ACHN (cell line): ENCODE data around the gene FOXP4.
"Not testable (repeated sequence)": the region's sequence is repeated elsewhere in the genome, so short reads cannot be mapped to it uniquely, and the experiment has no call there.

ENCODE experiments used
- DNase-seq: peaks from one replicate; pipeline ENCODE4 v3.0.0-alpha.2; 2015
- in situ Hi-C: cut with HindIII; loops from 2 replicates; pipeline ENCODE4 v1.10.0; 2017; ENCODE audit warnings: low sequenced_read_pairs, low pct_ligation_motif_present, low pct_unique_long_range_greater_than_20kb

FOXP4 gene

GRCh38 chr6:41607036-41607435, 60.9 kb downstream of the FOXP4 start:
- no peak for DNase-seq
- in situ Hi-C loops, result no loop called here

- in situ Hi-C loops, result no loop called here
- DNase-seq, result no peak
Measured at GRCh38 chr6:41607736-41608135, 61.6 kb downstream of the FOXP4 start.

GRCh38 chr6:41608443-41609151, 62.4 kb downstream of the FOXP4 start:
- DNase-seq, result no peak
- in situ Hi-C loops, result no loop called here

GRCh38 chr6:41614715-41615114, 68.5 kb downstream of the FOXP4 start:
- in situ Hi-C loops, result no loop called here

GRCh38 chr6:41615311-41615710, 69.1 kb downstream of the FOXP4 start:
- in situ Hi-C loops, result no loop called here
- no peak for DNase-seq

More at GRCh38 chr6:41614715-41615114, 68.5 kb downstream of the FOXP4 start:
- DNase-seq, result no peak

DNA sequence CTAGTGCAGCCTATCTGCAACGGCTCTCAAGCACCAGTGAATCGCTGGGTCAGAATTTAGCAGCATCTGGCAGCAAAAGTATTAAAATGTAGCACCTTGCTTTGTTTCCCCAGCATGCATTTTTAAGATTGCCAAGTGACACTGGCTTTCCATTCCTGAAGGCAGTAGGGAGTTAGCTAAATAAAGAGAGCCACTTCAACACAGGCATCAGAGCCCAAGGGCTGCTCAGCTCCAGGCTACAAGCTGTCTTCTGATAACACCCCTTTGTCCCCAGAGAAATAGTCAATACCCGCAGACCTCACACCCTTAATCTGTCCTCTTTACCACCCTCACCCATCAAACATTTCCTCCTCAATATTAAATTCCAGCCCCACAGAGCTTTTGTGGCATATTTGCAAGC, 72.4 kb downstream of the FOXP4 start:
- DNase-seq, result no peak
- in situ Hi-C loops, result no loop called here

DNA sequence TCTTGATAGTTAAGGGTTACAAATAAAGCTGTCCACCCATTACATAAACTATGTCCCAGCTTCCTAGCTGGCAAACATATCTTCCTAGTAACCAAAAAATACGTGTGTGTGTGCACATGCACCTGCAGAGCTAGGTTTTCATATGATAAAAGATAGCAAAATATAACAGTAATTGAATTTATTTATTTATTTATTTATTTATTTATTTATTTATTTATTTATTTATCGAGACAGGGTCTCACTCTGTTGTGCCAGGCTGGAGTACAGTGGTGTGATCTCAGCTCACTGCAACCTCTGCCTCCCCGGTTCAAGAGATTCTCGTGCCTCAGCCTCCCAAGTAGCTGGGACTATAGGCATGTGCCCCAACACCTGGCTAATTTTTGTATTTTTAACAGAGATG, 73.0 kb downstream of the FOXP4 start:
- in situ Hi-C loops, DNase-seq: not testable (repeated sequence)

DNA sequence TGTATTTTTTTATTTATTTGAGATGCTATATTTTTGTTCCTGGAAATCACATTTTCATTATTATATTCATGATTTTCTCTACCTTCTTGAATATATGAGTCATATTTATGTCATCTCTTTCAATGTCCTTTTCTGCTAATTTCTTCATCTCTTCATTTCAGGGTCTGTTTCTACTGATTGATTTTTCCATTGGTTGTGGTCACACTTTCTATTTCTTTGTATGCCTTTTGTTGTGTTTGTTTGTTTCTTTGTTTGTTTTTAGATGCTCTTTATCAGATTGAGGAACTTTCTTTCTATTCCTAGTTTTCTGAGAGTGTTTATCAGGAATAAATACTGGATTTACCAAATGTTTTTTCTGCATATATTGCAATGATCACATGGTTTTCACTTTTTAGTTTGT, 75.2 kb downstream of the FOXP4 start:
- in situ Hi-C loops, result no loop called here
- DNase-seq, result no peak

DNA sequence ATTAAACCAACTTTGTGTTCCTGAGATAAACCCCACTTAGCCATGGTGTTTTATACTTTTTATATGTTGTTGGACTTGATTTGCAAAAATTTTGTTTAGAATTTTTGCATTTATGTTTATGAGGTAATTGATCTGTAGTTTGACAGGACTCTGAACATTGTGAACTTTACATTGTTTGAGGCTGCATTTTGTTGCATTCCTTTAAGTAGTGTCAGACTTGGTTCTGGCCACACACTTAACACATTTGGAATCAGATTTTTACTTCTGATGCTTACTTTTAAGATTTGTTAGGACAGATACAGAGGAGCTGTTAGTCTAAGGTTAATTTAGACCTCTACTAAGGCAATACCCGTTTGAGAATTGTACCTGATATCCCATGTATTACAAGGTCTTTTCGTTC, 75.6 kb downstream of the FOXP4 start:
- no peak for DNase-seq
- in situ Hi-C loops, result no loop called here

GRCh38 chr6:41622206-41622988, 76.2 kb downstream of the FOXP4 start:
- in situ Hi-C loops, result no loop called here
- DNase-seq, result no peak

GRCh38 chr6:41623330-41623729, 77.1 kb downstream of the FOXP4 start:
- in situ Hi-C loops, result no loop called here

GRCh38 chr6:41624621-41625380, 78.6 kb downstream of the FOXP4 start:
- in situ Hi-C loops, result no loop called here
- DNase-seq, result no peak

More at GRCh38 chr6:41623330-41623729, 77.1 kb downstream of the FOXP4 start:
- DNase-seq, result no peak

DNA sequence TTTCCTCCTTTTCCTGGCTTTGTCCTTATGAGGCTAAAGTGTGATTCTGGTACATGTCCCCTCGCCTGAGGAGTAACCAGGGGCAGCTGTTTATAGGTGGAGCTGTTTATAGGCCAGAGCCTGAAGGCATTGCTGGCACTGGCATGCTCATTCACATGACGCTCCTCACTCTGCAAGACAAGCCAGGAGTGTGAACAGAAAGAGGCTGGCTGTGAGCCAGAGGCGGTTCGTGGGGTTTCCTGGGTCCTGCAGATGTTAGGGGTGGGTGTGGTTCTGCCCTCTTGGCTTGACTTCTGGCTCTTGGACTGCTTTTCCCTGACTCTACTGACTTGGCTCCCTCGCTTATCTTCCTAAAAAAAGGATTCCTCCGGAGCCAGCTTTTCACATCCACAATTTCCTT, 79.3 kb downstream of the FOXP4 start:
- in situ Hi-C loops, result no loop called here
- DNase-seq, result no peak

DNA sequence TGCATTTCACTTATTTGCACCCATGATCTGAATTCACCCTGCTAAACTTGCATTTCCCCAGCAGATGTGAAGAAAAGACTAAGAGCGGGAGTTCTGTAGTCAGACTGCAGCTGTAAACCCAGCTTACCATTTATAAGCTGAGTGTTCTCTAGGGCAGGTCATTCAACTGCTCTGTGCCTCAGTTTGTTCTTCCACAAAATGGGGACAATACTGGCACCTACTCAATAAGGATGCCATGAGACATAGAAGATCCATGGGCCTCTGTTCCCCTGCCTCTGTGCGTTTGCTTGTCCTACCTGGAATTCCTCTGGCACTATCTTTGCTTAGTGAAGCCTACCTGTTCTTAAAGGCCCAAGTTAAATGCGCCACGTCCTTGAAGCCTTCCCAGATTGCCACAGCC, 79.8 kb downstream of the FOXP4 start:
- in situ Hi-C loops, result no loop called here
- no peak for DNase-seq

DNA sequence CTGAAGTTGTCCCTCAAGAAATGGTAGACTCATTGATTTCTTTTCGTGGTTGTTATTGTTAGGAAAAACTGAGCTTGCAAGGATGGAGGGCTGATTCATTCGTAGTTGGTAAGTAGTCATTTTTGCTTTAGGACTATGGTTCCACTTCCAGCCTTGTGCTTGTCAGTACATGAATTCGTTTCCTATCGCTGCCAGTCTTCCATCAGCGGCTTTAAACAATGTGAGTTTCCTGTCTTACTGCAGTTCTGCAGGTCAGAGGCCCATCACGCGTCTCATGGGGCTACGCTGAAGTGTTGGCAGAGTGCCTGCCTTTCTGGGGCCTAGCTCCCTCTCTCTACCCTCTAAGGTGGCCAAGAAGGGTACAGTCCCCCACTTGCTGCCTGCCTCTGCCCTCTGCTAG, 80.7 kb downstream of the FOXP4 start:
- in situ Hi-C loops, result no loop called here
- DNase-seq, result no peak

- in situ Hi-C loops, result no loop called here
- no peak for DNase-seq
Measured at GRCh38 chr6:41629128-41629527, 82.9 kb downstream of the FOXP4 start.

- DNase-seq, result no peak
- in situ Hi-C loops, result no loop called here
Measured at GRCh38 chr6:41630069-41630468, 83.9 kb downstream of the FOXP4 start.

DNA sequence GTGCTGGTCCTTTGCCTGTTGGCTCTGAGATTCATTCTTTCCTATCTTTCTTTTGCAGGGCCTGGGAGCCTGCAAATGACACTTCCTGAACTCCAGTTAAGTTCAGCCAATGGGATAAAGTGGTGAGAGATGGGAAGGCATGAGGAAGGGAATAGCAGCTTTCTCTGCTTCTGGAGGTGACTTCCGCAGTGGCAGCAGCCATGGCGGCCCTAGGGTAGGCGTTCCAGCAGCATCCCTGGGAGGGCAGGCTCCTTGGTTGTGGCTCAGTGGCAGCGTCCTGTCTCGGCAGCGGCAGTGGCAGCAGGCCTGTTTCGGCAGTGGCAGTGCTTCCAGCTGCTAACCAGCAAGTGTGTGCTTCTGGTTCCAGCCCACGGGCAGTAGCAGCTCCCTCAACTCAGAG, 84.8 kb downstream of the FOXP4 start:
- DNase-seq, result no peak
- in situ Hi-C loops, result no loop called here

GRCh38 chr6:41633056-41633634, 87.0 kb downstream of the FOXP4 start:
- no peak for DNase-seq
- in situ Hi-C loops, result no loop called here
